ENCODE measurements around the gene CAP1. TPM values are rescaled to one million over a fixed set of nuclear protein-coding genes. Genes with fewer than 3 reads are reported as not detected.
A peak's percentile ranks its signal among the peaks of the same experiment; 100 is the strongest.

The CAP1 gene
- total and polyA plus RNA-seq, 9 of the 15 experiments (the other 6 are each of a cell fraction or from before 2014, with no cell fraction given), result 230 to 658 (median 281) TPM

DNA sequence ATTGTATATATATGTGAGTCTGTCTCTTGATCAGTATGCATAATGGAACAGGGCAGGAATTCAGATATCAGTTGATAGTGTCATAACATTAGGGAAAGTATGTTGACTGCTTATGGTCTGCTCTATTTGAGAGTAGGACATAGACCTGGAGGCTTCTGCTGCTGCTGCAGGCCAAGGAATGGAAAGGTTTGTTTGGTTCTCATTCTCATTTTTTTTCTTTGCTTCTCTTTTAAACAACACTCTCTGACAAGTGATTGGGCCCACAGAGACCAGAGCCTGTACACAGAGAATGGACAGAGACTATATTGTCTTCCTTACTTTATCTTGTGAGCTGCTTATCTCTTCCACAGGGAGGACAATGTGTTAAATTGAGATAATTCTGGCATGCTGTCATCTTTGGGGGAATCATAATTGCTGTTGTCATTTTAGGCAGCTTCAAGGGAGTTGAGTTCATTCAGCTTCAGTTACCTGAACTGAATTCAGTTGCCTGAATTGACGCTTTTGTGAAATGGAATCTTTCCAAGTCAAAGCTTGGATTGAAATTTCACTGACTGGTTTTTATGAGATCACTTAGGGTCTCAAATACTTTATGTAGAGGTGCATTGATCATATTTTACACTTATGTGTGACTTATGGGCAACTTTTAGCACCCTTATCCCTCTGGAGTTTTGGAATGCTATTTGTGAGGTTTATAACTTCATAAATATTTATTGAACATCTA lies 16.9 kb downstream of the CAP1 start (continued):
- TF ChIP-seq BCLAF1 (IDR thresholded peaks at IDR 0.05; ENCODE audit: borderline replicate concordance in 1 of 2, control insufficient read depth in 1 of 2, low read depth in 2 of 2, low read length in 1 of 2), result no peak
- peak; percentile 95 for TF ChIP-seq FOXM1 (IDR thresholded peaks at IDR 0.05; ENCODE audit: low read depth)
- TF ChIP-seq FOXM1 (CRISPR knock-in tag; IDR thresholded peaks at IDR 0.05; ENCODE audit: low read depth), result no peak
- no peak for TF ChIP-seq PHTF2 (CRISPR knock-in tag; IDR thresholded peaks at IDR 0.05)
- TF ChIP-seq COPS2 (conservative IDR thresholded peaks at IDR 0.05), result no peak
- no peak for TF ChIP-seq ZNF143 (CRISPR knock-in tag; IDR thresholded peaks at IDR 0.05)
- peak; percentile 83 for TF ChIP-seq ZNF175 (CRISPR knock-in tag; IDR thresholded peaks at IDR 0.05; ENCODE audit: low read depth)
- TF ChIP-seq BACH1 (tag; IDR thresholded peaks at IDR 0.05), result peak; percentile 52
- peak; percentile 77 to 98; a peak in 3 of 4 replicates for TF ChIP-seq RCOR1 (IDR thresholded peaks at IDR 0.05; ENCODE audit: borderline replicate concordance in 1 of 2, low read depth in 2 of 2, low read length in 2 of 2)
- TF ChIP-seq FOS (IDR thresholded peaks at IDR 0.05; ENCODE audit: extremely low read depth, insufficient read length), result no peak
- peak; percentile 90 for TF ChIP-seq MBD2 (IDR thresholded peaks at IDR 0.05; ENCODE audit: borderline replicate concordance, low read depth)
- TF ChIP-seq ZNF586 (CRISPR knock-in tag; conservative IDR thresholded peaks at IDR 0.05), result no peak
- no peak for TF ChIP-seq ZFP36 (IDR thresholded peaks at IDR 0.05; ENCODE audit: low read depth, low read length, partially characterized antibody)
- TF ChIP-seq HES1 (IDR thresholded peaks at IDR 0.05; ENCODE audit: low read depth), result peak; percentile 91
- TF ChIP-seq CREB5 (CRISPR knock-in tag; IDR thresholded peaks at IDR 0.05), result no peak
- TF ChIP-seq RBM39 (optimal IDR thresholded peaks at IDR 0.05; ENCODE audit: low read depth, low read length), result no peak
- 0 out of 2 replicates have a peak, but pooled peaks have one; percentile 53 for TF ChIP-seq ZNF79 (CRISPR knock-in tag; IDR thresholded peaks at IDR 0.05; ENCODE audit: low read depth)
- TF ChIP-seq U2AF2 (optimal IDR thresholded peaks at IDR 0.05; ENCODE audit: low read depth, low read length), result no peak
- TF ChIP-seq TSC22D4 (tag; IDR thresholded peaks at IDR 0.05), result no peak
- TF ChIP-seq POU5F1 (IDR thresholded peaks at IDR 0.05; ENCODE audit: borderline replicate concordance, low read depth, low read length, partially characterized antibody), result no peak
- peak; percentile 78 for TF ChIP-seq ELF1 (tag; IDR thresholded peaks at IDR 0.05)
- TF ChIP-seq, protein P1, sequence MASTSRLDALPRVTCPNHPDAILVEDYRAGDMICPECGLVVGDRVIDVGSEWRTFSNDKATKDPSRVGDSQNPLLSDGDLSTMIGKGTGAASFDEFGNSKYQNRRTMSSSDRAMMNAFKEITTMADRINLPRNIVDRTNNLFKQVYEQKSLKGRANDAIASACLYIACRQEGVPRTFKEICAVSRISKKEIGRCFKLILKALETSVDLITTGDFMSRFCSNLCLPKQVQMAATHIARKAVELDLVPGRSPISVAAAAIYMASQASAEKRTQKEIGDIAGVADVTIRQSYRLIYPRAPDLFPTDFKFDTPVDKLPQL (IDR thresholded peaks at IDR 0.05; ENCODE audit: extremely low read depth, insufficient read length), result no peak
- TF ChIP-seq CAMTA2 (CRISPR knock-in tag; conservative IDR thresholded peaks at IDR 0.05), result no peak
